GM12878 (cell line): Measurements from ENCODE around the gene ZFPM1. TPM values are rescaled to one million over a fixed set of nuclear protein-coding genes. Genes with fewer than 3 reads are reported as not detected.

Source experiments
- ATAC-seq: fragments of 200-7000 bp; cut with Tn5 transposase; 3 replicates; pipeline ENCODE4 v1.9.1; 2020; ENCODE audit warnings: mild to moderate bottlenecking, moderate library complexity
- BruUV-seq: library from RNA; stranded (reverse); fragments of 400-500 nt; replicated peaks from 2 replicates; lab custom pipeline; 2021; lab: Mats Ljungman, UMichigan
- CTCF ChIA-PET: fragments of 300-600 bp; sonication (Branson Sonifier 250); formaldehyde crosslinking; extraction: SDS; loops from one replicate; lab custom pipeline; 2021; ENCODE audit warnings: inconsistent platforms; lab: Yijun Ruan, JAX
- POLR2A ChIA-PET: fragments of 350-600 bp; formaldehyde crosslinking; extraction: SDS; loops from one replicate; lab custom pipeline; 2021; ENCODE audit warnings: inconsistent platforms; lab: Charles Lee
- RAD21 ChIA-PET: fragments of 300-600 bp; sonication (Branson Sonifier 250); formaldehyde crosslinking; loops from one replicate; lab custom pipeline; 2023; ENCODE audit warnings: antibody characterized with exemption; ENCODE audit not compliant: unreplicated experiment; lab: Charles Lee
- SMC1A ChIA-PET: fragments of 300-600 bp; sonication (Branson Sonifier 250); formaldehyde crosslinking; loops from one replicate; lab custom pipeline; 2023; ENCODE audit not compliant: unreplicated experiment, uncharacterized antibody; lab: Charles Lee
- DNase-seq: peaks from one replicate; pipeline ENCODE4 v3.0.0-alpha.2; 2011; ENCODE audit warnings: low read depth, low spot score
- FAIRE-seq: peaks from 3 replicates; lab custom pipeline; 2011; peaks lifted over from hg19 to GRCh38; lab: Jason Lieb, UNC
- H2AFZ ChIP-seq: 2 replicates; pipeline ENCODE4 v1.6.0; 2011; ENCODE audit warnings: low read depth, low read length, control low read depth; ENCODE audit not compliant: control insufficient read depth
- H3K27ac ChIP-seq: 2 replicates; pipeline ENCODE4 v1.5.1; 2011; ENCODE audit warnings: control low read depth; ENCODE audit not compliant: control insufficient read depth, insufficient read depth
- H3K27me3 ChIP-seq, 2 experiments: replicated peaks in 1 of 2; 2 replicates each; pipeline versions ENCODE4 v1.6.0 to v1.6.1; 2011; ENCODE audit warnings: low read length in 1 of 2; ENCODE audit not compliant: control insufficient read depth in 2 of 2, insufficient read depth in 2 of 2
- H3K36me3 ChIP-seq, 2 experiments: 2 replicates each; pipeline ENCODE4 v1.5.1; 2011; ENCODE audit warnings: low read length in 1 of 2; ENCODE audit not compliant: control insufficient read depth in 2 of 2, insufficient read depth in 2 of 2
- H3K4me1 ChIP-seq: 2 replicates; pipeline ENCODE4 v1.6.1; 2011; ENCODE audit warnings: mild to moderate bottlenecking, low read length, moderate library complexity, mixed read lengths; ENCODE audit not compliant: control insufficient read depth, insufficient read depth
- H3K4me2 ChIP-seq: 2 replicates; pipeline ENCODE4 v1.6.0; 2011; ENCODE audit warnings: control low read depth; ENCODE audit not compliant: control insufficient read depth, insufficient read depth
- H3K4me3 ChIP-seq: fragments of 200-600 bp; sonication (generic); 2 replicates; pipeline ENCODE4 v1.5.1; 2016
- H3K79me2 ChIP-seq: 2 replicates; pipeline ENCODE4 v1.6.0; 2011; ENCODE audit warnings: low read length; ENCODE audit not compliant: control insufficient read depth, insufficient read depth
- H3K9ac ChIP-seq: 2 replicates; pipeline ENCODE4 v1.8.0; 2011; ENCODE audit warnings: low read length, control low read depth, mixed read lengths; ENCODE audit not compliant: control insufficient read depth, insufficient read depth
- H3K9me3 ChIP-seq: replicated peaks from 3 replicates; pipeline ENCODE4 v1.5.1; 2011; ENCODE audit warnings: mild to moderate bottlenecking, low read length; ENCODE audit not compliant: control insufficient read depth, insufficient read depth
- H4K20me1 ChIP-seq: 2 replicates; pipeline ENCODE4 v1.6.0; 2011; ENCODE audit not compliant: control insufficient read depth, insufficient read depth
- HDAC6 ChIP-seq: fragments of 200-600 bp; sonication (generic); IDR thresholded peaks from one replicate; pipeline ENCODE4 v1.8.0; 2017; ENCODE audit warnings: antibody characterized with exemption; ENCODE audit not compliant: unreplicated experiment
- NFIC ChIP-seq: IDR thresholded peaks from 2 replicates; pipeline ENCODE4 v1.6.1; 2012; ENCODE audit warnings: low read depth, mild to moderate bottlenecking, inconsistent platforms, low read length, moderate library complexity
- whole genome bisulfite sequencing: methylation state at CpG from one replicate; pipeline ENCODE4 v1.1.6; 2016; ENCODE audit warnings: low lambda C conversion rate; ENCODE audit not compliant: insufficient replicate concordance, insufficient coverage; ENCODE audit errors: missing lambda C conversion rate; 5-methylcytosine and 5-hydroxymethylcytosine counted together
- in situ Hi-C: fragments of 300-500 bp; cut with MboI; formaldehyde crosslinking; loops from 9 replicates; pipeline ENCODE4 v1.14.3; 2018; ENCODE audit warnings: mixed read lengths
- intact Hi-C: fragments of 100-400 bp; cut with micrococcal nuclease; formaldehyde crosslinking; loops from one replicate; pipeline ENCODE4 v1.14.2; 2022; ENCODE audit not compliant: unreplicated experiment
- polyA plus RNA-seq, 11 experiments: library from polyadenylated mRNA; depleted of rRNA in 4 of 11; unstranded in 6 of 11; stranded (reverse) in 5 of 11; fragments of >200 nt; fragmentation: Nextera tagmentation in 4 of 11; fragmentation: Illumina TruSeq in 1 of 11; extraction: Ambion mirVana in 4 of 11; extraction: Trizol in 1 of 11; gene quantifications; 1 replicate in 1 of 11; 2 replicates in 10 of 11; pipeline versions ENCODE4 v1.2.1 to v1.2.3, GENCODE V29; 2011 to 2016; ENCODE audit warnings: inconsistent platforms in 2 of 11, missing spikeins in 2 of 11, low read depth in 1 of 11
- total RNA-seq, 4 experiments: library from RNA; depleted of rRNA in 3 of 4; stranded (reverse); fragments of >200 nt in 3 of 4; fragmentation: Illumina TruSeq in 1 of 4; extraction: Trizol in 1 of 4; gene quantifications; 2 replicates each; pipeline versions ENCODE4 v1.2.1 to v1.2.3, GENCODE V29; 2013 to 2021
- TF ChIP-seq, protein P1 (sequence below): fragments of 450-650 bp; IDR thresholded peaks from 2 replicates; pipeline ENCODE4 v1.6.1; 2016; ENCODE audit warnings: mild to moderate bottlenecking

The ZFPM1 gene
- total and polyA plus RNA-seq, 10 of the 15 experiments (the other 5 are each of a cell fraction or from before 2014, with no cell fraction given) = 0.02 to 5.1 (median 0.30) TPM

DNA sequence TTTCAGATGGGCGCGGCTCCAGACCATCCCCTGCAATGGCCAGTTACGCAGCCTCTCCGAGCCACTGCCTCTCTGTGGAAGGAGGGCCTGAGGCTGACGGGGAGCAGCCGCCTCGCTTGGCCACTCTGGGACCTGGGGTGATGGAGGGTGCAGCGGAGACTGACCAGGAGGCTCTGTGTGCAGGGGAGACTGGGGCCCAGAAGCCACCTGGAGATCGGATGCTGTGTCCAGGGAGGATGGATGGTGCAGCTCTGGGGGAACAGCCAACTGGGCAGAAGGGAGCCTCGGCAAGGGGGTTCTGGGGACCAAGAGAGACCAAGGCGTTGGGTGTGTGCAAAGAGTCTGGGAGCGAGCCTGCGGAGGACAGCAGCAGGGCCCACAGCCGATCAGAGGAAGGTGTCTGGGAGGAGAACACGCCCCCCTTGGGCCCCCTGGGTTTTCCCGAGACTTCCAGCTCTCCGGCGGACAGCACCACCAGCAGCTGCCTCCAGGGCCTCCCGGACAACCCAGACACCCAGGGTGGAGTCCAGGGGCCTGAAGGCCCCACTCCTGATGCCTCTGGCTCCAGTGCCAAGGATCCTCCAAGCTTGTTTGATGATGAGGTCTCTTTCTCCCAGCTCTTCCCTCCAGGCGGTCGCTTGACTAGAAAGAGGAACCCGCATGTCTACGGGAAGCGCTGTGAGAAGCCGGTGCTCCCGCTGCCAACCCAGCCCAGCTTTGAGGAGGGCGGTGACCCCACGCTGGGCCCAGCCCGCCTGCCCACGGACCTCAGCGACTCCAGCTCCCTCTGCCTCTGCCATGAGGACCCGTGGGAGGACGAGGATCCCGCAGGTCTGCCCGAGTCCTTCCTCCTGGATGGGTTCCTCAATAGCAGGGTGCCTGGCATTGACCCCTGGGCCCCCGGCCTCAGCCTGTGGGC is 17.4 kb upstream of the ZFPM1 start:
- H3K9me3 ChIP-seq = no peaks in the 10 kb centered on the region
- TF ChIP-seq, protein P1, sequence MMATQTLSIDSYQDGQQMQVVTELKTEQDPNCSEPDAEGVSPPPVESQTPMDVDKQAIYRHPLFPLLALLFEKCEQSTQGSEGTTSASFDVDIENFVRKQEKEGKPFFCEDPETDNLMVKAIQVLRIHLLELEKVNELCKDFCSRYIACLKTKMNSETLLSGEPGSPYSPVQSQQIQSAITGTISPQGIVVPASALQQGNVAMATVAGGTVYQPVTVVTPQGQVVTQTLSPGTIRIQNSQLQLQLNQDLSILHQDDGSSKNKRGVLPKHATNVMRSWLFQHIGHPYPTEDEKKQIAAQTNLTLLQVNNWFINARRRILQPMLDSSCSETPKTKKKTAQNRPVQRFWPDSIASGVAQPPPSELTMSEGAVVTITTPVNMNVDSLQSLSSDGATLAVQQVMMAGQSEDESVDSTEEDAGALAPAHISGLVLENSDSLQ = no peak
- TF ChIP-seq NFIC (no peak), HDAC6 (no peak)
- TF ChIP-seq, all 136 proteins: peak for 0
- FAIRE-seq (no peak), DNase-seq (no peak), ATAC-seq (no peak)
- Histone ChIP-seq H3K4me3 (no peak overlapping the region), H3K9ac (no peak overlapping the region), H4K20me1 (no peaks in the 10 kb centered on the region), H3K27ac (no peak overlapping the region), H2AFZ (no peak overlapping the region), H3K27me3 (no peaks in the 10 kb centered on the region), H3K4me1 (no peaks in the 10 kb centered on the region), H3K4me2 (no peak overlapping the region), H3K36me3 (no peaks in the 10 kb centered on the region), H3K79me2 (no peaks in the 10 kb centered on the region)
- ChIA-PET POLR2A (no interaction called here), CTCF (interaction anchor here (1.0 to 1.8 kb wide), 5 partner anchors 9 to 586 kb away, joined by 3 to 5 read pairs (median 3); no protein-coding TSS in a partner anchor), RAD21 (interaction anchor here (0.8 to 1.0 kb wide), 4 partner anchors 97 to 507 kb away, joined by 3 read pairs; no protein-coding TSS in a partner anchor), SMC1A (interaction anchor here (1.0 kb wide), 1 partner anchor 657 kb away, joined by 3 read pairs; no protein-coding TSS in a partner anchor)
- in situ Hi-C loops = loop anchor here (25.0 kb wide), 1 partner anchor 473 kb away; the partner anchor contains the start of gene BANP
- WGBS = 68% methylated on average over 35 of the region's 36 CpGs
- intact Hi-C loops = loop anchor here (5.0 to 10.0 kb wide), 2 partner anchors 478 to 661 kb away; no protein-coding TSS in a partner anchor
- no TSS peak for BruUV-seq
